Fibroblast of mammary gland (primary cell): ENCODE data around the gene APOBEC3G.

Experiments
- DNase-seq: peaks from one replicate; pipeline ENCODE4 v3.0.0-alpha.2; 2010; ENCODE audit warnings: low read depth
- H3K4me3 ChIP-seq: 2 replicates; pipeline ENCODE4 v1.5.1; 2011; ENCODE audit warnings: low read depth, mild to moderate bottlenecking, low read length, moderate library complexity; ENCODE audit not compliant: control insufficient read depth
- CTCF ChIP-seq: conservative IDR thresholded peaks from 2 replicates; pipeline ENCODE4 v1.5.1; 2011; ENCODE audit warnings: low read depth, low read length, inconsistent platforms; ENCODE audit not compliant: control insufficient read depth, insufficient read depth

Gene APOBEC3G

GRCh38 chr22:39087881-39088684 is 11.0 kb downstream of the APOBEC3G start:
- DNase-seq, result no peak
- TF ChIP-seq CTCF, result no peak
- H3K4me3 ChIP-seq, result no peak overlapping the region

- DNase-seq, result no peak
- TF ChIP-seq CTCF, result no peak
- no peak overlapping the region for H3K4me3 ChIP-seq
Observed at GRCh38 chr22:39088685-39089032, 11.6 kb downstream of the APOBEC3G start.

GRCh38 chr22:39089928-39090327 is 12.9 kb downstream of the APOBEC3G start:
- DNase-seq, result no peak
- no peak overlapping the region for H3K4me3 ChIP-seq
- TF ChIP-seq CTCF, result no peak

- H3K4me3 ChIP-seq, result no peak overlapping the region
- no peak for DNase-seq
- TF ChIP-seq CTCF, result no peak
Observed at GRCh38 chr22:39090426-39091064, 13.5 kb downstream of the APOBEC3G start.

- H3K4me3 ChIP-seq, result no peak overlapping the region
- no peak for DNase-seq
- no peak for TF ChIP-seq CTCF
Observed at GRCh38 chr22:39091126-39092081, 14.3 kb downstream of the APOBEC3G start.

GRCh38 chr22:39092111-39092862 is 15.2 kb downstream of the APOBEC3G start:
- TF ChIP-seq CTCF, result no peak
- H3K4me3 ChIP-seq, result no peak overlapping the region
- DNase-seq, result no peak
